ENCODE results near the gene CTSD. TPM values are rescaled to one million over a fixed set of nuclear protein-coding genes. Genes with fewer than 3 reads are reported as not detected.

CTSD gene
- total and polyA plus RNA-seq, 2 of the 4 experiments (the other 2 are of a cell fraction) = 39.8 to 166 TPM

- no peak for DNase-seq
- Histone ChIP-seq H4K91ac (ENCODE audit: insufficient read depth, low read depth, low read length) (no peak overlapping the region), H3K4me2 (ENCODE audit: low read depth, low read length) (no peak overlapping the region), H4K5ac (ENCODE audit: low read depth, low read length) (no peak overlapping the region), H3K9me1 (ENCODE audit: insufficient read depth, low read length) (no peaks in the 10 kb centered on the region), H3K14ac (replicated peaks; ENCODE audit: low read depth, low read length) (no peak overlapping the region), H2AFZ (replicated peaks; ENCODE audit: low read length, poor library complexity) (peak overlapping the region; percentile 18), H3K4ac (ENCODE audit: low read depth, low read length) (no peak overlapping the region), H2AK5ac (ENCODE audit: low read depth, low read length) (0 out of 2 replicates have a peak overlapping the region, but pooled peaks have one; percentile 16), H3K18ac (ENCODE audit: low read depth, low read length) (no peak overlapping the region), H4K8ac (ENCODE audit: low read depth in 2 of 2, low read length in 2 of 2) (no peak overlapping the region), H3K27ac (ENCODE audit: insufficient read depth, low read length) (no peak overlapping the region), H2BK15ac (ENCODE audit: low read depth, low read length) (no peak overlapping the region), H3K27me3 (ENCODE audit: control insufficient read depth, insufficient read depth, low read length) (peaks cover 9% of the 10 kb centered on the region; the same call in 1 of the 2 replicates), H2BK5ac (ENCODE audit: low read depth, low read length, poor library complexity, severe bottlenecking) (no peak overlapping the region), H3K9ac (ENCODE audit: low read depth, low read length) (no peak overlapping the region), H2BK20ac (ENCODE audit: low read depth, low read length) (no peak overlapping the region), H3K56ac (ENCODE audit: extremely low read depth, insufficient read depth, low read length) (no peak overlapping the region), H3K9me3 (ENCODE audit: control insufficient read depth, insufficient read depth, low read length) (no peaks in the 10 kb centered on the region), H3K36me3 (ENCODE audit: control insufficient read depth, insufficient read depth, low read length) (peaks cover 20% of the 10 kb centered on the region; the same call in 1 of the 2 replicates), H3K4me1 (ENCODE audit: control insufficient read depth, insufficient read depth, low read length) (peaks cover 8% of the 10 kb centered on the region; the same call in 1 of the 2 replicates), H3K23ac (ENCODE audit: low read depth, low read length) (no peak overlapping the region), H2BK120ac (ENCODE audit: low read depth, low read length) (no peak overlapping the region), H2AK9ac (replicated peaks; ENCODE audit: low read depth, low read length, poor library complexity) (peak overlapping the region; percentile 72), H3K79me1 (ENCODE audit: low read depth in 1 of 2, low read length in 2 of 2) (no peaks in the 10 kb centered on the region; a peak in 1 of 4 replicates), H3K4me3 (ENCODE audit: insufficient read depth, low read depth, low read length) (no peak overlapping the region), H4K20me1 (ENCODE audit: insufficient read depth, low read length) (peaks cover 17% of the 10 kb centered on the region)
- 51% methylated on average over 4 of the region's 14 CpGs; no CpG with 5 or more reads in 1 of the 2 experiments for WGBS, 2 experiments (ENCODE audit: extremely low coverage in 2 of 2, insufficient read length in 1 of 2)
- no peak for TF ChIP-seq RFX5 (IDR thresholded peaks at IDR 0.05; ENCODE audit: low read depth, low read length)
- TF ChIP-seq NFE2L2 (IDR thresholded peaks at IDR 0.05; ENCODE audit: low read depth, low read length) = no peak
- no peak for TF ChIP-seq MAFK (IDR thresholded peaks at IDR 0.05; ENCODE audit: low read depth, low read length)
- no peak for TF ChIP-seq CHD1 (IDR thresholded peaks at IDR 0.05; ENCODE audit: low read depth, low read length)
- no peak for TF ChIP-seq MXI1 (IDR thresholded peaks at IDR 0.05; ENCODE audit: borderline replicate concordance, low read depth, low read length)
- TF ChIP-seq SMC3 (IDR thresholded peaks at IDR 0.05; ENCODE audit: low read depth, low read length) = no peak
- no peak for TF ChIP-seq RCOR1 (IDR thresholded peaks at IDR 0.05; ENCODE audit: insufficient replicate concordance, low read length)
- no peak for TF ChIP-seq ELK1 (IDR thresholded peaks at IDR 0.05; ENCODE audit: borderline replicate concordance, low read depth, low read length)
- no peak for TF ChIP-seq FOS (IDR thresholded peaks at IDR 0.05; ENCODE audit: low read depth, low read length)
- TF ChIP-seq MAZ (IDR thresholded peaks at IDR 0.05; ENCODE audit: borderline replicate concordance, low read depth, low read length) = no peak
- TF ChIP-seq RAD21 (IDR thresholded peaks at IDR 0.05; ENCODE audit: low read length) = no peak
- TF ChIP-seq POLR2A (IDR thresholded peaks at IDR 0.05; ENCODE audit: low read depth, low read length) = no peak
- TF ChIP-seq CEBPB (IDR thresholded peaks at IDR 0.05; ENCODE audit: low read depth, low read length) = no peak
- no peak for TF ChIP-seq BHLHE40 (IDR thresholded peaks at IDR 0.05; ENCODE audit: low read depth, low read length)
- TF ChIP-seq CTCF (conservative IDR thresholded peaks at IDR 0.05; ENCODE audit: low read depth, low read length) = no peak
- intact Hi-C loops (cut with micrococcal nuclease) = no loop called here
- dilution Hi-C loops (cut with HindIII; ENCODE audit: low sequenced_read_pairs, unreplicated experiment) = no loop called here
- in situ Hi-C loops (cut with MboI; ENCODE audit: low sequenced_read_pairs) = no loop called here
- BruUV-seq (replicated peaks) = no TSS peak
- POLR2A ChIA-PET (ENCODE audit: unreplicated experiment) = no interaction called here
- CTCF ChIA-PET = no interaction called here
- ATAC-seq (ENCODE audit: low read depth) = no peak
Measured at GRCh38 chr11:1750840-1751530, 12.7 kb downstream of the CTSD start.

All from IMR-90 (cell line).